ENCODE results near the gene SHANK2. TPM values are rescaled to one million over a fixed set of nuclear protein-coding genes. Genes with fewer than 3 reads are reported as not detected.

The SHANK2 gene
- total RNA-seq, 1 experiment from 2014 or later = 1.2 TPM

- in situ Hi-C loops (cut with HindIII; ENCODE audit: low pct_unique_long_range_greater_than_20kb, low sequenced_read_pairs) = no loop called here
- no peak for DNase-seq (ENCODE audit: low read depth)
Measured at GRCh38 chr11:71279916-71280645, 27.7 kb upstream of the SHANK2 start.

DNA sequence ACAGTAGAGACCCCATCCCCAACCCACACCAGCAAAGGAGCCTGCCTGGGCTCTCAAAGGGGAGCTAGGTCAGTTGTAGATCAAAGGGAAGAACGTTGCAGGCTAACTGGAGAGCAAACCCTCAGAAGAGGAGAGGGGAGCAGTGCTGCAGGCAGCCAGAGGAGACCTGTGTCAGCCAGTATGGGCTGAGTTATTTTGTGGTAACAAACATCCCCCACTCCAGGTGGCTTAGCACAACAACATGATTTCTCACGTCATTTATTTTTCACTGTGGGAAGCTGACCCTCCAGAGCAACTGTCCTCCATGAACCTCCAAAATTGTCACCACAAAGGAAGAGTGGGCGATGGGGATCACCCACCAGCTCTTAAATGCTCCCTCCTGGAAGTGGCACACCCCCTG lies 19.8 kb upstream of the SHANK2 start:
- in situ Hi-C loops (cut with HindIII; ENCODE audit: low pct_unique_long_range_greater_than_20kb, low sequenced_read_pairs) = no loop called here
- DNase-seq (ENCODE audit: low read depth) = no peak

DNA sequence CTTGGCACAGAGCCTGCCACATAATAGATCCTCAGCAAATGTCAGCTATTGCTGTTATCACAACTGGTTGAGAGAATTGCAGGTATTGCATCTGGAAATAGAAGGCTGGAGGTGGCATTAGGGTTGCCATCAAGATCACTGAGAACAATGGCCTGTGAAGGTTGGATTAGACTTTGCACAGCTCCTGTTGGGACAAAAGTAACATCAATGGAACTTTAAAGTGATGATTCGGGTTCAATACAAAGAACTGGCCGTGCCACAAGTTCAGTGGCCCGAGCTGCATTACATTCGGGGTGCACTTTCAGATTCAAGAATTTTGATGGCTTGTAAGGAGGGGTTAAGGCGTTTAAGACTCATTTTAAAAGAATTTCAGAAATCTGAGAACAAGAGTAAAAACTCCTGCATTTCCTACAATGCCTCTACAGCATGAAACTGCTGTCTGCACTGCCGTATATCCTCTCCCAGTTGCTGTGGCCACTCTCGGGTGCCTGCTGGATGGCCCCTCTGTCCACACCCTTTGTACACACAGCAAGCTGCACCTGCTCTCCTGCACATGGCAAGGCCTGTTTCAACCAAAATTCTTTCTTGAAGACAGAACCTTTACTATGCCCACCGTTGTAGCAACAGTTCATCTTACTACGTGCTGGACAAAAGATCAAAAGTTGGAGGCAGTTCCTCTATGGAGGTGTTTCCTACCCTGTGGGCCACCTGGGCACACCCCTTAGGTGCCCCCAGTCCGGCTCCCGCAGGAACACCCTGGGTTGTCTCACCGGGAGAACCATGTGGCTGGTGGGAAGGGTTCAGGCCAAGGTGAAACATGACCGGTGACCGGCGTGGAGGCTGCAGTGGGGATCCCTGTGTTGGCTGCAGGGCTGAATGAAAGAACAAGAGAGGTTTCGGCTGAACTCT lies 17.5 kb upstream of the SHANK2 start:
- DNase-seq (ENCODE audit: low read depth) = no peak
- in situ Hi-C loops (cut with HindIII; ENCODE audit: low pct_unique_long_range_greater_than_20kb, low sequenced_read_pairs) = no loop called here

DNA sequence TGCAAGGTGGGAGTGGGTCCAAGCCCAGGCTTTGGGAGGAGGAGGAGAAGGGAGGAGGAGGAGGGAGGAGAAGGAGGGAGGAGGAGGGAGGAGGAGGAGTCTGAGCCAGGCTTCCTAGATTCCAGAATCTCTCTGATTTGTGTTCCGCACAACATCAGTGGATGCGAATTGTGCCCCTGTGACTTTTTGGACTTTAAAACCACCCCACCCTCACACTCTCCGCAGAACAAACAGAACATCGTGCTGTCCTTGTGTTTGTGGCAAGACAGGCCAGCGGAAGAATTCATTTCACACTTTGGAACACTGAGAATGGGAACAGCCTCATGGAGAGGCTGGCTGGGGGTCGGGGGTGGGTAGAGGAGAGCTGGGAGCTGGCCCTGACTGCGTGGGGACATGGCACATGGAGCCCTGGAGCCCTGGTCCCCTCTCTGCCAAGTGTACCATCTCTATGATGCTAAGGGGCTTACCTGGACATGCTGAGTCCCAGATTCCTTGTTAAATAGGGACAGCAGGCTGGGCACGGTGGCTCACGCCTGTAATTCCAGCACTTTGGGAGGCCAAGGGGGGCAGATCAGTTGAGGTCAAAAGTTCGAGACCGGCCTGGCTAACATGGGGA lies 16.4 kb upstream of the SHANK2 start:
- DNase-seq (ENCODE audit: low read depth) = no peak
- in situ Hi-C loops (cut with HindIII; ENCODE audit: low pct_unique_long_range_greater_than_20kb, low sequenced_read_pairs) = no loop called here

DNA sequence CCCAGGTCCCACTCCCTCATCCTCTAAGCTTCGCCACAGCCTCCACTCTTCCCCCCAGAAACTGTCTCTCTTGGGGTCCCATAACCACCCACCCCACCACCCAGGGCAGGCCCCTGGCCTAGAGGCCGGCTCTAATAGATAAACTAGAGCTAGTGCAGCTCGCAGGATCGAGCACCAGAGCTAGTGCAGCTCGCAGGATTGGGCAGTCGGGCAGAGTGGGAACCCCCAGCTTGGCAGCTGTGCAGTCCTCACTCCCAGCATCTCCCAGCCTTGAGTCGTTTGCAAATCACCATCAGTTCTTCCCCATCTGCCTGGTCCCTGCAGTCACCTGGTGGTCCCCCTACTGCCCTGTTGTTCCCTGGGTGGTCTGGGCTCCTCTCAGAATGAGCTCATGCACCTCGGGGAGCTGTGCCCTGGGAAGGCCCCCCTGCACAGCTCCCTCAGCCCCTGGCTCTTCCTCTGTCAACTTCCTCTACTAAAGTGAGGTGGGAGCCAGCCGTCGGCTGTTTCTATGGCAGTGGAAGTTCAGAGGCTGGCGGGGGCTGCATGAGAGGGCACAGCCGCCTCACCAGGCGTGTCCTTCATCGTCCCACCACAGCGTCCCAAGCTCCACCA lies 15.5 kb upstream of the SHANK2 start:
- DNase-seq (ENCODE audit: low read depth) = no peak
- in situ Hi-C loops (cut with HindIII; ENCODE audit: low pct_unique_long_range_greater_than_20kb, low sequenced_read_pairs) = no loop called here

DNA sequence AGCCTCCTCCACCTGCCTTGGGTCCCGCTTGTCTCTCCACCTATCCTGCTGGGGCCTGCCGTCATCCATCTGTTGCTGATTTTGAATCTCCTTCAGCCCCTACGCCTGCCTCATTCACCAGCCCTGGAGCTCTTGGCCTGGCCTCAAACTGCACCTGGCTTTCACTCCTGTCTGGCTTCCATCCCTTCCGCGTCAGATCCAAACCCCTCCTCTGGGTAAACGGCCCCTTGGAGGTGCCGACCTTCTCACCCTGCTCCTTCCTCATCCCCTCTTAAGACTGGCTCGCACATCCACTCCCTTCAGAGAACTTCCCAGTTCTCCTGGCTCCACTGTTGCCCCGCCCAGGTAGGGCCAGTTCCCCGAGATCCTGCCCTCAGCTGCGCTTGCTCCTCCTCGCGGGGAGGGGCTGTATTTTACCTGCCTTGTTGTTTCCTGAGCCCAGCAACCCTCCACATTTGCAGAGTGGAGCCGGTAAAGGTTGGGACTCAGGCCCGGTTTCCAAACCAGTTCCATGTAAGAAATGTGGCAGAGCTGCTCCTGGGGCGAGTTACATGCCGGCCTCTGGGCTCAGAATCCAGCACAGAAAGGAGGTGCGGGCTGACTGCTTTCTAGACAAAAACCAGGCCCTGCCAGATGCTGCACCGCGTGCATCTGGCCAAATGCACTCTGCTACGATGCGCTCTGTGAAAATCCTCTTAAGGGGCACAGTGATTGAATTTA lies 13.9 kb upstream of the SHANK2 start:
- no peak for DNase-seq (ENCODE audit: low read depth)
- in situ Hi-C loops (cut with HindIII; ENCODE audit: low pct_unique_long_range_greater_than_20kb, low sequenced_read_pairs) = no loop called here

- no peak for DNase-seq (ENCODE audit: low read depth)
- in situ Hi-C loops (cut with HindIII; ENCODE audit: low pct_unique_long_range_greater_than_20kb, low sequenced_read_pairs) = no loop called here
Measured at GRCh38 chr11:71265559-71266092, 13.2 kb upstream of the SHANK2 start.

GRCh38 chr11:71263386-71263785 lies 11.0 kb upstream of the SHANK2 start:
- no peak for DNase-seq (ENCODE audit: low read depth)

GRCh38 chr11:71255800-71256479 lies 3.6 kb upstream of the SHANK2 start:
- in situ Hi-C loops (cut with HindIII; ENCODE audit: low pct_unique_long_range_greater_than_20kb, low sequenced_read_pairs) = no loop called here
- DNase-seq (ENCODE audit: low read depth) = no peak

More at GRCh38 chr11:71263386-71263785, 11.0 kb upstream of the SHANK2 start:
- in situ Hi-C loops (cut with HindIII; ENCODE audit: low pct_unique_long_range_greater_than_20kb, low sequenced_read_pairs) = no loop called here

GRCh38 chr11:71255323-71255722 lies 2.9 kb upstream of the SHANK2 start:
- in situ Hi-C loops (cut with HindIII; ENCODE audit: low pct_unique_long_range_greater_than_20kb, low sequenced_read_pairs) = no loop called here
- DNase-seq (ENCODE audit: low read depth) = no peak

DNA sequence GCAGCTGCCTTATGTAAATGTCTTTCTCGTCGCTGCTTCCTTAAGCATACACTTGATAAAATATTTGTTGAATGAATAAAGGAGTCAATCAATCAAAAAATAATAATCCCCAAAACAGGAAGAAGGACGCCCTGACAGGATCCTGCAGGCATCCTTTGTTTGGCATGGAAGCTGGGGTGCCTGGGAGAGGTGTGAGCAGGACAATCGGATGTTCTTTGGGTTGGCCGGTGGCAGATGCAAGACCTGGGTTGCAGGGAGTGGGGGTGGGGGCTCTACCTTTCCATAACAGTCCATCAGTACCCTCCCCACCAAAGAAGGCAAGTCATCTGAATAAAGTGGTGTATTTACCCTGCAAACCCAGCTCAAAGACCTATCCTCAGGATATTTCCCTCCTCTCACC lies 1.4 kb upstream of the SHANK2 start:
- in situ Hi-C loops (cut with HindIII; ENCODE audit: low pct_unique_long_range_greater_than_20kb, low sequenced_read_pairs) = no loop called here

GRCh38 chr11:71252770-71253730 lies 673 bp upstream of the SHANK2 start:
- peak; percentile 95 for DNase-seq (ENCODE audit: low read depth)
- in situ Hi-C loops (cut with HindIII; ENCODE audit: low pct_unique_long_range_greater_than_20kb, low sequenced_read_pairs) = no loop called here

More for the DNA sequence above, 1.4 kb upstream of the SHANK2 start:
- DNase-seq (ENCODE audit: low read depth) = no peak

GRCh38 chr11:71251761-71252268 lies 562 bp downstream of the SHANK2 start:
- peak; percentile 45 for DNase-seq (ENCODE audit: low read depth)
- in situ Hi-C loops (cut with HindIII; ENCODE audit: low pct_unique_long_range_greater_than_20kb, low sequenced_read_pairs) = no loop called here

- in situ Hi-C loops (cut with HindIII; ENCODE audit: low pct_unique_long_range_greater_than_20kb, low sequenced_read_pairs) = no loop called here
Measured at GRCh38 chr11:71251151-71251721, 1.1 kb downstream of the SHANK2 start.

DNA sequence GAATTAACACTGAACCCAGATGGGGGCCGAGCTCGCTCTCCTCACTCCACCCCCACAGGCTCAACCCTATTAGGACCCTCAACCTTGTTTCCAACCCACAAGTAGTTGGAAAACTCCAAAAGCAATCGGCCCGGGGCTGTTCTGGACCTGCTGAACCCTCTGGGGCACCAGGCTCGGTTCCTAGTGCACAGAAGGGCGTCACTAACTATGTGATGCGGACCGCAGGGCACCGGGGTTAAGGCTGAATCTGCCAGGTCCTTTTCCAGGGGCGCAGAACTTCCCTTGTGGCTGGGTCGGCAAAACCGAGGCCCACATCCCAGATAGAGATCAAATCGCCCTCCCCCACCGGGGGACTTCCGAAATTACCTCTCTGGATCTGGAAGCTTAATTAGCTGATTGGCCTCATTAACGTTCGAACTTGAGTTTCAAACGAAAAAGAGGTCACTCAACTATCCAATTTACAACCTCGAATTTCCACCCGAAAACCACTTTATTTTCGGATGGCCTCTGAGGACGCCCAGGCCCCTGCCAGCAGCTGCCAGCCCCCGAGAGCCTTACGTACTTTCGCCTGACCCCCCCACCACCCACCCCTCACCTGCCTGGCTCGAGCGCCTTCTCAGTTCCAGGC lies 1.7 kb downstream of the SHANK2 start:
- no peak for DNase-seq (ENCODE audit: low read depth)
- in situ Hi-C loops (cut with HindIII; ENCODE audit: low pct_unique_long_range_greater_than_20kb, low sequenced_read_pairs) = no loop called here

More at GRCh38 chr11:71251151-71251721, 1.1 kb downstream of the SHANK2 start:
- DNase-seq (ENCODE audit: low read depth) = peak; percentile 5

All from Caki2 (cell line).